Smooth muscle cell (in vitro differentiated cells): ENCODE data around the gene PIGQ. TPM values are rescaled to one million over a fixed set of nuclear protein-coding genes. Genes with fewer than 3 reads are reported as not detected.

Experiments
- DNase-seq: peaks from one replicate; lab custom pipeline; 2025; ENCODE audit not compliant: unreplicated experiment; lab: John Stamatoyannopoulos, UW
- H2AFZ ChIP-seq: fragments of 200-600 bp; sonication (generic); 2 replicates; pipeline ENCODE4 v1.6.0; 2016; ENCODE audit warnings: antibody characterized with exemption, low read depth, mild to moderate bottlenecking
- H3F3A ChIP-seq: fragments of 200-600 bp; sonication (generic); 2 replicates; pipeline ENCODE4 v1.6.0; 2017; ENCODE audit warnings: antibody characterized with exemption, low read depth
- H3K27ac ChIP-seq: fragments of 200-600 bp; sonication (generic); 2 replicates; pipeline ENCODE4 v1.5.1; 2016; ENCODE audit warnings: low read depth, mild to moderate bottlenecking
- H3K27me3 ChIP-seq: fragments of 200-600 bp; sonication (generic); 2 replicates; pipeline ENCODE4 v1.6.1; 2016; ENCODE audit warnings: low read depth, mild to moderate bottlenecking
- H3K36me3 ChIP-seq: fragments of 200-600 bp; sonication (generic); 2 replicates; pipeline ENCODE4 v1.5.1; 2016; ENCODE audit warnings: low read depth
- H3K4me1 ChIP-seq: fragments of 200-600 bp; sonication (generic); 2 replicates; pipeline ENCODE4 v1.5.1; 2016; ENCODE audit warnings: low read depth
- H3K4me2 ChIP-seq: fragments of 200-600 bp; sonication (generic); 2 replicates; pipeline ENCODE4 v1.6.0; 2016; ENCODE audit warnings: mild to moderate bottlenecking
- H3K4me3 ChIP-seq: fragments of 200-600 bp; sonication (generic); 2 replicates; pipeline ENCODE4 v1.5.1; 2016; ENCODE audit warnings: mild to moderate bottlenecking
- H3K79me2 ChIP-seq: fragments of 200-600 bp; sonication (generic); 2 replicates; pipeline ENCODE4 v1.6.0; 2016; ENCODE audit warnings: low read depth, mild to moderate bottlenecking
- H3K9ac ChIP-seq: fragments of 200-600 bp; sonication (generic); 2 replicates; pipeline ENCODE4 v1.6.0; 2016; ENCODE audit warnings: low read depth
- H3K9me3 ChIP-seq: fragments of 200-600 bp; sonication (generic); replicated peaks from 2 replicates; pipeline ENCODE4 v1.5.1; 2016; ENCODE audit warnings: low read depth
- H4K20me1 ChIP-seq: fragments of 200-600 bp; sonication (generic); 2 replicates; pipeline ENCODE4 v1.6.0; 2016; ENCODE audit warnings: low read depth
- WGBS: methylation state at CpG from one replicate; pipeline ENCODE4 v1.1.7; 2016; ENCODE audit warnings: low lambda C conversion rate; 5-methylcytosine and 5-hydroxymethylcytosine counted together
- polyA plus RNA-seq: library from polyadenylated mRNA; unstranded; fragments of >200 nt; fragmentation: Nextera tagmentation; extraction: Ambion mirVana; gene quantifications from 2 replicates; pipeline ENCODE4 v1.2.1, GENCODE V29; 2016
- total RNA-seq: library from RNA; depleted of rRNA; stranded (reverse); fragments of >200 nt; gene quantifications from 2 replicates; pipeline ENCODE4 v1.2.3, GENCODE V29; 2014
- TF ChIP-seq, protein P1 (sequence below): fragments of 200-600 bp; sonication (generic); IDR thresholded peaks from 2 replicates; pipeline ENCODE4 v1.5.1; 2017; ENCODE audit warnings: borderline replicate concordance, mild to moderate bottlenecking, antibody characterized with exemption; ENCODE audit not compliant: insufficient read depth, poor library complexity, severe bottlenecking

PIGQ gene
- total and polyA plus RNA-seq, 2 experiments from 2014 or later = 21.0 to 45.7 TPM

DNA sequence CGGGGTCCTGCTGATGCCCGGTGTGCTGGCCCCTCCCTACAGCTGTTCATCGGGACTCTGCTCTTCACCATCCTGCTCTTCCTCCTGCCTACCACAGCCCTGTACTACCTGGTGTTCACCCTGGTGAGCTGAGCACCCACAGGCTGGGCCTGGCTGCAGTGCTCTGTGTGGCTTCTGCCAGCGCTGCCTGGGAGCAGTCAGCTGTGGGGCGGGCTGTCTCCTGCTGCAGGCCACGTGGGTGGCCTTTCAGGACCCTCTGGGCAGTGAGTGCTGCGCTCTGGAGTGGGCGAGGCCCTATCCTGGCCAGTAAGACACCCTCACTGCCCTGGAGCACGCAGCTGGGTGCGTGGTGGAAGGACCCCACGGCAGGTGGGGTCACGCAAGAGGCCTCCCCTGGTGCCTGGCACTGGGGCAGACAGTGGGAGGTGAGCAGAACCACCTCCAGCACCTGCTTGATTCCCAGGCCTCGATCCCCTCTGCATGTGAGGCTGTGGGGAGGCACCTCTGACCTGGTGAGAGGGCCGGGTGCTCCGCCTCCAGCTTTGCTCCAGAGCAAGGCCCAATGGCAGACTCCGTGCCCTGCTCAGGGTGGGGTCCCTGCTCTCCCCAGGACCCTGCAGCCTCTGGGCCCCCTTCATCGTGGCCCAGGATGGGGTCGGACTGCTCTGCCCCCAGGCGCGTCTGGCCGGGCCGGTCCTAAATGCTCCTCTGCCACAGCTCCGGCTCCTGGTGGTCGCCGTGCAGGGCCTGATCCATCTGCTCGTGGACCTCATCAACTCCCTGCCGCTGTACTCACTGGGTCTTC, 10.6 kb downstream of the PIGQ start:
- H4K20me1 ChIP-seq = no peaks in the 10 kb centered on the region
- no peak overlapping the region for H3K9ac ChIP-seq
- H3K36me3 ChIP-seq = no peaks in the 10 kb centered on the region
- TF ChIP-seq, protein P1, sequence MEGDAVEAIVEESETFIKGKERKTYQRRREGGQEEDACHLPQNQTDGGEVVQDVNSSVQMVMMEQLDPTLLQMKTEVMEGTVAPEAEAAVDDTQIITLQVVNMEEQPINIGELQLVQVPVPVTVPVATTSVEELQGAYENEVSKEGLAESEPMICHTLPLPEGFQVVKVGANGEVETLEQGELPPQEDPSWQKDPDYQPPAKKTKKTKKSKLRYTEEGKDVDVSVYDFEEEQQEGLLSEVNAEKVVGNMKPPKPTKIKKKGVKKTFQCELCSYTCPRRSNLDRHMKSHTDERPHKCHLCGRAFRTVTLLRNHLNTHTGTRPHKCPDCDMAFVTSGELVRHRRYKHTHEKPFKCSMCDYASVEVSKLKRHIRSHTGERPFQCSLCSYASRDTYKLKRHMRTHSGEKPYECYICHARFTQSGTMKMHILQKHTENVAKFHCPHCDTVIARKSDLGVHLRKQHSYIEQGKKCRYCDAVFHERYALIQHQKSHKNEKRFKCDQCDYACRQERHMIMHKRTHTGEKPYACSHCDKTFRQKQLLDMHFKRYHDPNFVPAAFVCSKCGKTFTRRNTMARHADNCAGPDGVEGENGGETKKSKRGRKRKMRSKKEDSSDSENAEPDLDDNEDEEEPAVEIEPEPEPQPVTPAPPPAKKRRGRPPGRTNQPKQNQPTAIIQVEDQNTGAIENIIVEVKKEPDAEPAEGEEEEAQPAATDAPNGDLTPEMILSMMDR = no peak
- H3K4me2 ChIP-seq = no peak overlapping the region
- whole genome bisulfite sequencing = 98% methylated on average over 26 of the region's 27 CpGs
- no peak overlapping the region for H2AFZ ChIP-seq
- H3F3A ChIP-seq = no peaks in the 10 kb centered on the region
- H3K4me1 ChIP-seq = no peaks in the 10 kb centered on the region
- DNase-seq = no peak
- H3K4me3 ChIP-seq = no peak overlapping the region
- no peaks in the 10 kb centered on the region for H3K27me3 ChIP-seq
- H3K9me3 ChIP-seq = no peaks in the 10 kb centered on the region
- no peaks in the 10 kb centered on the region for H3K79me2 ChIP-seq
- no peak overlapping the region for H3K27ac ChIP-seq

DNA sequence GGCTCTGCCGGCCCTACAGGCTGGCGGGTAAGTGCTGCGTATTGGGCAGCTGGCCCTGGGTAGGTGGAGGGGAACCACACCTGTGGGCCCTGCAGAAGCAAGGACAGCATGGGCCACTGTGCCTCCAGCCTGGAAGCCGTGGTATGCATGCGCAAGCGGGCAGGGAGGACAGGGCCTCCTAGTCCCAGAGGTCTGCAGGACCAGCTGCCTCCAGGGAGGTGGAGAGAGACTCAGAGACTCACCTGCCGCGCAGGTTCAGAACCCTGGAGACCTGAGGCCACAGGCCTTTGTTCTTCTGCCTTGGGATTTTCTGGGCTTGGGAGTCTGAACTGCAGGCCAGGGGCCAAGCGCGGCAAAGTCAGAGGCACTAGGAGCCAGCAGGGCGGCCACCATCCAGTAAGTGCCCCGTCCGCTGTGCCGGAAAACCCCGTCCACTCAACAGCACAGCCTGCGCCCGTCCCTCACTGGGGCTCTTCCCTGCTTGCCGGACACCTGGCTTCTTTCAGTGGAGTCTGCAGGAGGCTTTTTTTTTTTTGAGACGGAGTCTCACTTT, 11.3 kb downstream of the PIGQ start:
- 96% methylated on average over 19 of the region's 19 CpGs for WGBS
- H3F3A ChIP-seq = no peaks in the 10 kb centered on the region
- TF ChIP-seq, protein P1 = no peak
- DNase-seq = no peak
- H3K9me3 ChIP-seq = no peaks in the 10 kb centered on the region
- no peaks in the 10 kb centered on the region for H4K20me1 ChIP-seq
- no peaks in the 10 kb centered on the region for H3K79me2 ChIP-seq
- H3K4me1 ChIP-seq = no peaks in the 10 kb centered on the region
- H3K4me2 ChIP-seq = no peak overlapping the region
- no peak overlapping the region for H2AFZ ChIP-seq
- no peak overlapping the region for H3K9ac ChIP-seq
- H3K4me3 ChIP-seq = no peak overlapping the region
- no peaks in the 10 kb centered on the region for H3K27me3 ChIP-seq
- no peak overlapping the region for H3K27ac ChIP-seq
- H3K36me3 ChIP-seq = no peaks in the 10 kb centered on the region

DNA sequence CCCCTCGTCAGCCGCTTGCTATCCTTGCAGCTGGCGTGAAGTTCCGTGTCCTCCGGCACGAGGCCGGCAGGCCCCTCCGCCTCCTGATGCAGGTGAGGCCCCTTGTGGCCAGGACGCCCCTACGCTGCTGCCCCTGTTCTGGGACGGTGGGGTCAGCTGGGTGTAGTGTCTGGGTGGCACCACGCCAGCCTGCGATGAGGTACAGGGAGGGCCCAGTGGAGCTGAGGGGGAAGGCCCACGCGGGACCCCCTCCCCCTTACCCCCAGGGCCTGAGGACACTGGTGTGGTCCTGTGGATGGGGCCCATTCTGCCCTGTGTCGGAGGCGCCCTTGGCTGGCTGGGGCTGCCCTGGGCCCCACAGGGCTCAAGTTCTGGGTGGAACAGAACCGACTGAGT, 12.4 kb downstream of the PIGQ start:
- WGBS = 91% methylated on average over 17 of the region's 18 CpGs
- Histone ChIP-seq H3K4me1 (peaks cover under 1% of the 10 kb centered on the region), H3K79me2 (no peaks in the 10 kb centered on the region), H3K9me3 (no peaks in the 10 kb centered on the region), H3K27me3 (no peaks in the 10 kb centered on the region), H4K20me1 (no peaks in the 10 kb centered on the region), H2AFZ (no peak overlapping the region), H3K4me3 (no peak overlapping the region), H3K9ac (no peak overlapping the region), H3F3A (no peaks in the 10 kb centered on the region), H3K27ac (no peak overlapping the region), H3K36me3 (no peaks in the 10 kb centered on the region), H3K4me2 (no peak overlapping the region)
- no peak for DNase-seq
- TF ChIP-seq, protein P1 = no peak
